ENCODE results near the gene ANKMY1. TPM values are rescaled to one million over a fixed set of nuclear protein-coding genes. Genes with fewer than 3 reads are reported as not detected.

ANKMY1 gene
- total RNA-seq, 1 experiment from 2014 or later, result 8.2 TPM

DNA sequence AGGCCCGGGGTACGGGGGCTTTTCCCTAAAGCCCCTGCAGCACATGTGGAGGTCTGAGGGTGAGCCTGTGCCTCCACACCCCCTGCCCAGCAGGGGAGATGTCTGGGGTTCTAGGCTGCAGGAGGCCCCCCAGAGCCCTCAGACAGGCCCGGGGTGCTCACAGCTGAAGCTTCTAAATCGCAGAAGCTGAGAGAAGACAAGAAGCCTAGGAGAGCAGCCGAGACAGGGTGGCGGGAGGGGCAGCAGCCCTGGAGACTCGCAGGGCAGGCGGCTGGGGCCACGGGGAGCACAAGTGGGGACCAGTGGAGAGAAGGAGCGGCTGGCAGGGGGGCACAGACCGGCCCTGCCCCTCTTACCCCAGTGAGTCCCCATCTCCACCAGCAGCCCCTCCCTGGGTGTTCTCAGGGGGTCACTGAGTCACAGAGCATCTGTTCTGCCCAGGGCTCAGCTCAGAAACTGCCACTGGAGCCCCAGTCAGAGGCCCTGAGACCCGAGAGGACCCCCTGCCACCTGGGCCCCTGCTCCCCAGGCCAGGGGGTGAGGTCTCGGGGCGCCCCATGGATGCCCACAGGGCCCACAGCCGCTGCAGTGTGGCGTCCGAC lies 96.2 kb downstream of the ANKMY1 start:
- no peak for DNase-seq (ENCODE audit: low read depth)

DNA sequence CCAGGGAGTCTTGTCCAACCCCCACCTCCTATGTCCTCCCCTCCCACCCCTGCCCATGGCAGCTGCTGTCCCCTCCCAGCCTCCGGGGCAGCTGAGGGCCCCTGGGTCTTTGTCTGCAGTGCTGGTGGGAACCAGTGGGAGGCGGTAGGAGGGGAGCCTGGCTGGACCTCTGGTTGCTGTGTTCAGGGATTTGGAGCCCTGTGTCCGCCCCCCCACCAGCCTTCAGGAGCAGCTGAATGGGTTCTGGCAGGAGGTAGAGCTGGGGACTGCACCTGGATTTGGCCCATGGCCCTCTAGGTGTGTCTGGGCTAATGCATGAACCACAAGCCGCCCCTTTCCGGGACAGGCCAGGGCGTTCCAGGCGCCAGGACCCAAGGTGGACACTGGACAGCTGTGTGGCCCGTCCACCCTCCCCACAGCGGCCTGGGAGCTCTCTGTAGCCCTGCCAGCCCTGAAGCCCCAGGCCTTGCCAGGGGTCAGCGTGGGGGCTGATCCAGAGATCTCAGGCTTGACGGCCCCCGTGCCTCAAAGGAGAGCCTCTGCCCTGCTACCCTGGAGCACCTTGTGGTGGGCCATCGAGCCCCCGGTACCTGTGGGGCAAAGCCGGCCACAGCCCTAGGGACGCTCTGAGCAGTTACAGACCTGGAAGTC lies 96.9 kb downstream of the ANKMY1 start:
- no peak for DNase-seq (ENCODE audit: low read depth)

DNA sequence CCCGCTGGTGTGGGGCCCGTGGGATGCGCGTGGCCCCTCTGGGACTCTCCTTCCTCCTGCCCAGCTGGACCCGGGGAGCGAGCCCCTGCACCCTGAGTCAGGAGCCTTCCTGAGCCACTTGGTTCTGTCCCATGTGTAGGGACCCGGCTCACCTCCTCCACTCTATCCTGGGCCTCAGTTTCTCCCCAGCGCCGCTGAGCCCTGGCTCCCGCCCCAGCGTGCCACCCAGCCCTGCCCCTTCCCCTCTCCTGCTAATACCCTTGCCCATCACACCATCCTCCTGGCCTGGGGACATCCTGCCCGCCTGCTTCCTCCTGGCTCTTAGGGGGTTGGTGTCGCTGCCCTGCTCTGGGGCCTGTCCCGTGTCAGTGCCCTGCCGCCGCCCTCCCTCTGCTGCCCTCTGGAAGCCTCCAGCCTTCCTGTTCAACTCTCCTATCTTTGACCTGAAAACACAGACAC lies 97.5 kb downstream of the ANKMY1 start:
- no peak for DNase-seq (ENCODE audit: low read depth)

DNA sequence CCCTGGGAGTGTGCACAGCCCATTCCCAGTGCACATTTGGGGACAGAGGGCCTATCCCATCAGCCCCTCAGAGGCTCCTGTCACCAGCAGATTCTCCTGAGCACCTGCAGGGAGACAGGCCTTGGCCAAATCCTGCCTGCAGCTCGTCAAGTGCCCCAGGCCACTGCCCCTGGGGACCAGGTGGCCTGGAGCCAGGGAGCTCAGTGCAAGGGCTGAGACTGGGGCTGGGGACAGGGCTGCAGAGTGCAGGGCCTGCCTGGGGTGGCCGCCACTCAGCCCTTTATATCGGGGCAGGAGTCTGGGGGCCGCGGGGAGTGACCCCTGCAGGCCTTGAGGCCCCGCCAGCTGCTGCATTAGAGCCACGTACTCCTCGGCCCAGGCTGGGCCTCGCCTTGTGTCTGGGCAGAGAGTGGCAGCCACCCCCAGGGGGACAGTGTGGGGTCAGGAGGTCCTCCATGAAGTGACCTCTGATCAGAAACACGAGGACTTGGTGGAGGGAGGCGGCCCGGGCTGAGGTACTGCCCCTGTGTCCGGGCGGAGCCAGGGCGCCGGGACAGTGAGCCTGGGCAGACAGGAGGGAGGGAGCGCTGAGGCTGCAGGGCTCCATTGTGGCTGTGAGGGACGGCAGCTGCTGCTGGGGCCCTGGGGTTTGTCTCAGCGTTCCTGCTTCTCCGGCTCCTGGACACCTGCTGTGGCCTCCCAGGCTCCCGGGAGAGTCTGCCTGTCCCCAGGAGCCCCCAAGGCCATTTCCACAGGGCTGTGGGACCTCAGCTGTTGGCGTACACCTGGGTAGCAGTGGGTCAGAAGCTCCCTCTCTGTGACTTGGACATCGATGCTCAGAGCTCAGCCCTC lies 98.2 kb downstream of the ANKMY1 start:
- DNase-seq (ENCODE audit: low read depth), result peak; percentile 41

GRCh38 chr2:240458900-240459391 lies 98.8 kb downstream of the ANKMY1 start:
- DNase-seq (ENCODE audit: low read depth), result no peak

DNA sequence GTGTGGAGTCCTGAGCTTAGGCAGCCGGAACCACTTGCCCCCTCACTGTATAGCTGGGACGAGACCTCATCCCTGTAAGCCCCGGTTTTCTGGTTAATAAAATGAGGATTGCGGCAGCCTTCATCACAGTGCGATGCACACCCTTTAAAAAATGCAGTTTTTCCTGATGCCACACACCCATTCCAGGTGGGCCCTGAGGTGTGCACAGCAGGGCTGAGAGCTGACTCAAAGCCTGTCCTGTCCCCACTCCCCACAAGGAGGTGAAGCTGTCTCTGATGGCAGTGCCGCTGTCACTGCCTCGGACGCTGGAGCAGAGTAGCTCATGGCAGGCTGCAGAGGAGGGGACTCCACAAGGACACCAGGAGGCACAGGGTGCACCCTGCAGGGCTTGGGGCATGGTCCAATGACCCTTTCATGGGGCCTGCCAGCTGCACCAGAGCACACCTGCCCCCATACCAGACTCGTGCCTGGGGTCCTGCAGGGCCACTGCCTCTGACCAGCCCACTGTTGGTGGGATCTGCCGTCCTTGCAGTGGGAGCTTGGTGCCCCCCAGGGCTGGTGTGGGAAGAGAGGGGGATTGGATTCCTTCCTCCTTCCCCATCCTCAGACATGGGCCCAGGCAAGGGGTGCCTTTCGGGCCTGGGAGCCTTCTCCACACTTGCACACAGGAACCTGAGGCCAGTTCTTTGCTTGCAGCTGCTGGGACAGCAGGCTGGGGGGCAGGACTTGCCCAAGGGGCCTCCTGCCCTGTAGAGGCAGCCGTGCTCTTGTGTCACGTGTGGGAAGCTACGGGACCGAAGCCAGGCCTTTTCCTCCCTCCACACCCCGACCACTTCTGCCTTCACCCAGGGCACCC lies 99.5 kb downstream of the ANKMY1 start:
- no peak for DNase-seq (ENCODE audit: low read depth)

DNA sequence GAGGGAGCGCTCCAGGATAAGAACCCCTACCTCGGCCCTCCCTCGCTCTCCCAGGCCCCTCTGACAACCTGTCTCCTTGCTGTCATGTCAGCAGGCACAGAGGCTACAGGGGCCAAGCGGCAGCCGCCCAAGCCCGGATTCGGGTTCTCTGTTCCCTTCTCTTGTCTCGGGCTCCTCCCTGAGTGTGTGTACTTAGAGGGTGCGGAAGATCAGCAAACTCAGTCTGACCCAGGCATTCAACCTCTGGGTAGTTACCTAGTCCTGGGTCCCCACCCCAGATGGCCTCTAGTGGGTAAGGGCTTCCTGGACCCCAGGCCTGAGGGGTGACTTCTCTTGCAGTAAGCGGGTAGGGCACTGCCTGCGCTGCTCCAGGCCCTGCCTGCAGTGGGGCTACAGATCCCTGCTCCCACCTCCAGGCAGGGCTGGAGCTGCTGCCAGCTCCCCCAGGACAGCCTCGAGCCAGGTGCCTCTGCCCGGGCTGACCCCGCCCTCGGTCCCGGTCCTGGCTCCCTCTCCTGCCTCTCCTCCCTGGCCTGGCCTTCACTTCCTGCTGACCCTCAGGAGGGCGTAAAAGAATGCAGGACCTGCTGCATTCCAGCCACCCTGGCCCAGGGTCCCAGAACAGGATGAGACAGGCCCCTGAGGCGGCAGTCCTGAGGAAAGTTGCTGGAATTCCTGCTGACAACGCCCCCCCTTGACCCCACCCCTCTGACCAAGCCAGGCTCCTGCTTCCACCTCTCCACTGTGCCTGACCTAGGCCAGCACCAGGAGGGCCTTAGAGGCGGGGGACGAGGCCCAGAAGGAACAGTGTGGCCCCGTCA lies 100.4 kb downstream of the ANKMY1 start:
- no peak for DNase-seq (ENCODE audit: low read depth)

DNA sequence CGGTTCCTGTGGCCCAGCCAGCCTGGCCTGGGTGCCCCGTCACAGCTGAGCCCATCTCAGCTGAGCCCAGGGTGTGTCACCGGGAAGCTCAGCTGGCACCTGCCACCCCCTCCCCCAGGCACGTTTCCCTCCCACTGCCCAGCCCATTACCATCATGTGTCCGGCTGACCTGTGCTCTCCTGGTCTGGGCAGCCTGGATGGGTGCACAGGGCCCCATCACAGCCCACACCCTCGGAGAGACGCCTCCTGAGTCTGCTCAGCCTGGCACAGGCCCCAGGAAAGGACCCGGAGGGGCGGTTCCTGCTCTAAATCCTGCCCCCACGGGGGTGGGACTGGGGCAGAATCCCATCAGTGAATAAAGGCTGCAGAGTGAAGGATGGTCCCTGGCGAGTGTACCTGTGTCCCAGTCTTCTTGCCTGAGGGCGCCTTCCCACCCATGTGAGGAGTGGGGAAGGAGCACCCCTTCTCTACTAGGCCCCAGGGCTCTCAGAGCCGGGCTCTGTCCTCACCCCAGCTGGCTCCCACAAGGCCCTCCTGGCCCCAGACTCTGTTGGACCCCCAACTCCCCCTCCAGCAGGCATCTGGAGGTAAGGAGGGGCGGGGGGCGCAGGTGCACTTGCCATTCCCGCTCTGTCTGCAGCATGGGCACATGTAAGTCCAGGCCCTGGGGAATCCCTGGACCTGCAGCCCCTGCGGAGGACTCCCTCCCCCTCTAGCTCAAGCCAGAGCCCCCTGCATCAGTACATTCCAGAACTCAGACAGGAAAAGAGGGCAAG lies 101.2 kb downstream of the ANKMY1 start:
- DNase-seq (ENCODE audit: low read depth), result no peak

DNA sequence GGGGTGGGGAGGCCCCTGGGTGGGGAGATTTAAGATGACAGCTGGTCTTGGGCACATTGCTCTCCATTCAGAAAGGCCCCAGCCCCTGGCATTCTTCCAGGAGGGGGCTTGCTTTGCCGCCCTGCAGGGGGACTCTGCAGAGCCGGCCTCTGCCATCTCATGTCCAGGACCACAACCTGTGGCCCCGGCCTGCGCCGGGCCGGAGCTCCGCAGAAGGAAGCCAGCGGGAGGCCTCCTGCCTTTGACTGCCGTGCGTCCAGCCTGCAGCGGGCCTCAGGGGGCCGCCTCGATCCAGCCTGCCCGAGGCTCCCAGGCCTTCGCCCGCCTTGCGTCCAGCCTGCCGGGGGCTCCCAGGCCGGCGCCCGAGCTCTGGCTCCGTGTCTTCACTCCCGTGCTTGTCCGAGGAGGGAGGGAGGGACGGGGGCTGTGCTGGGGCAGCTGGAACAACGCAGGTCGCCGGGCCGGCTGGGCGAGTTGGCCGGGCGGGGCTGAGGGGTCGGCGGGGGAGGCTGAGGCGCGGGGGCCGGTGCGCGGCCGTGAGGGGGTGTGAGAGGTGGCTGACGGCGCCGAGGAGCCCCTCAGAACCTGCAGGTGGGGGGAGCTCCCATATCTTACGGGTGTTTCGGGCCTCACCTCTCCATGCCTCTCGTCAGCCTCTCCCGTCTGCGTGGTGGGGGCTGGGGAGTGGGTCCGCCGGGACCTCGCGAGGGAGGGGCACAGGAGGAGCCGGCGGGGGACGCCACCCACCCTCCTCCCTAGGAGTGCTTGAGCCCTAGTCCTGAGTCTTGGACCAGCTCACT lies 101.9 kb downstream of the ANKMY1 start:
- DNase-seq (ENCODE audit: low read depth), result no peak

DNA sequence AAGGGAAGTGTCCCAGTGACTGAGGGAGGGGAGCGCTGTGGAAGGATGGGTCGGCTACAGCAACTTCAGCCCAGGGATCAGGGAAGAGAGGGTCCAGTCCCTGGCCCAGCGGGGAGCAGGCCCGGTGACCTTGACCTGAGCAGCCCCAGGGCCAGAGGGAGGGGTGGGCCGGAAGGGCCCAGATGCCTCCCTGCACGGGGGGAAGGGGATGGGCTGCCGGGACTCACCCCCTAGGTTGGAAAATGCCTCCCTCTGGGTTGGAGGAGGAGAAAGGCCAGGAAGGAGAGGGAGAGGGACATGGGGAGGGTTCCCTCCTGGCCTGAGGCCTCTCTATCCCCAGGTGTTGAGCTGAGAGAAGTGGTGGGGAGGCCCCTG lies 102.5 kb downstream of the ANKMY1 start:
- no peak for DNase-seq (ENCODE audit: low read depth)

DNA sequence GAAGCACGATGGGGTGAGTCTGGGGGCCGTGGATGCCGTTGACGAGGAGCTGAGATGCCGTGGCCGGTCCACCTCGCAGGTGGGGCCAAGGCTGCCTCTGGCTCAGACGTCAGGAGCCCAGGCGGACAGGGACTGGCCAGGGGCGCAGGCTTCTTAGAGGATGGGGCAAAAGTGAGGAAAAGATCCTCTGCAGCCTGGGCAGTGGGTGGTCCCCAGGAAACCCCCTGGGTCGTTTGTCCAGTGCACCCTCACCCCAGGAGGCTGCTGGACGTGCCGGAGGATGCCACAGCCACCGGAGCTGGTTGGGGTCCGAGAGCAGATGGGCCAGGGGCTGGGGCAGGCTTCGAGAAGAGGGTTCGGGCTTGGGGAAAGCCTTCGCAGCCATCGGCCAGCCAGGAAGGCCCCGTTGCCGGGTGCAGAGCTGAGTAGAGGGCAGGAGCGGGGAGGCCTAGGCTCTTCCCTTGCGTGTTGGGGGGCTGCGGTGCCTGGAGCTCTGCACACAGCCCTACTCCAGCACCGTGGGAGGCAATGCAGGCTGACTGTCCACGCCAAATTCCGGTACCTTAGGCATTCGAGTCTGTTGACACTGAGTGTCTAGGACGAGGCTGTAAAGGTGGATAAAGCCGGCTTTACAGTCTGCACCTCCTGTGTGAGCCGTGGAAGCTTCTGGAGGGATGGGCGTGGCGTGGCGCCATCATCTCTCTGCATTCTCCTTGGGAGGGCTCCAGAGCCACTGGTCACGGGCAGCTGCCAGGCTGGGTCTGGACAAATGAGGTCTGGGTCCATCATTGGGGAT lies 103.5 kb downstream of the ANKMY1 start:
- DNase-seq (ENCODE audit: low read depth), result no peak

- no peak for DNase-seq (ENCODE audit: low read depth)
Observed at GRCh38 chr2:240453461-240454105, 104.2 kb downstream of the ANKMY1 start.

DNA sequence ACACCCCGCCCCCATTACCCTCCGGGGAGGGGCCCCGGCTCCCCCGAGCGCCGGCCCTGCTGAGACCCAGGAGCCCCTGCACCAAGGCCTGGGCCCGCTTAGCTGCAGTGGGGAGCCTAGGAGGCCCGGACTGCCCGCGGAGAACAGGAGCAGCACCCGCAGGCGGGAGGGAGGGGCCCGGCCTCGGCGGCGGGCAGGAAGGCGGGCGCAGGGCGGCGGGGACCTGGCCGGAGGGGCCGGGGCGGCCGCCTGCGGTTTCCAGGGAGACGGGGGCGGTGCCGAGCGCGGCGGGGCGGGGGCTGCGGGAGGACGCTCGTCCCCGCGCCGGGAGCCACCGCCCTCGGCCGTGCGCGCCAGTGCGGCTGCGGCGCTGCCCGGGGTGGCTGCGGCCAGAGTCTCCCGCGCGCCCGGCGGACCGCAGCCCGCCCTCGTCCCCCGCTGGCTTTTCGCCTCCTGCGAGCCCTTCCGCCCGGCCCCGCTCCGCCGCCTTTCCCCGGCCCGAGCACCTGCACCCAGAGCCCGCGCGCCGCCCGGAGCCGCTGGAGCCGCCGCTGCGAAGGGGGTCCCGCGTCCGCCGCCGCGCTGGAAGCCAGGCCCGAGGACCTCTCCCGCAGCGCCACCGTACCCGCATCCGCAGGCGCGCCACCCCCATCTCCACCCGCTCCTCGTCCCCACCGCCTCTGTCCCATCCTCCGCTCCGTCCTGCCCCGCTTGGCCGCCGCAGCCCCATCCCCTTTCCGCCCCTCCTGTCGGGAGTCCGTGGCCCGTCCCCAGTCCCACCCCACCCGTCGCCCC lies 105.1 kb downstream of the ANKMY1 start:
- no peak for DNase-seq (ENCODE audit: low read depth)

DNA sequence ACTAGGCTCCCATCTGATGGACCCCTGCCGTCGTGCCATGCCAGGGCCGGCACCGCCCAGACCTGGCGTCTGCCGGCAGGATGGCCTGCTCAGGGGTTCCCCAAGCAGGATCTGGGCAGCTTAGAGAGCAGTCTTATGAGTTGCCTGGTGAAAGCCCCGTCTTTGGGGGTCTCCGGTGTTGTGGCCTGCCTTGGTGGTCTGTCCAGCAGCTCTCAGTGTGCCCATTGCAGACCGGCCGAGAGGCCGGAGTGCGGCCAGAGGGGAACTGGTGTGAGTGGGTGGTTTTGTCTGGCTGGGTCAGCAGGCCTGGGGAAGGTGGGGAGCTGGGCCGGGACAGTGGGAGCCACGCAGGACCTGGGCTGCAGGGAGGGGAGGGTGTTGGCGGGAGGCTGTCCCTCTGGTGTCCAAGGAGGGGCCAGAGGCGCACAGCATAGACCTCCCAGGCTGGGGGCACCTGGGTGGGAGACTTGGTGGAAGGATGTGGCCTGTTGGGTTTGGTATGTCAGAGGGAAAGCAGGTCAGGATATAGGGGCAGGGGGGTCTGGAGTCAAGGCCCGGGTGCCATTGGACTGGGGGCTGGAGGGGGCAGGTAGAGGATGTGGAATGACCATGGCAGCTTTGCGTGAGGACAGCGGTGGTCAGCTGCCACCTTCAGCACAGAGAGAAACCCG lies 105.9 kb downstream of the ANKMY1 start:
- no peak for DNase-seq (ENCODE audit: low read depth)

DNA sequence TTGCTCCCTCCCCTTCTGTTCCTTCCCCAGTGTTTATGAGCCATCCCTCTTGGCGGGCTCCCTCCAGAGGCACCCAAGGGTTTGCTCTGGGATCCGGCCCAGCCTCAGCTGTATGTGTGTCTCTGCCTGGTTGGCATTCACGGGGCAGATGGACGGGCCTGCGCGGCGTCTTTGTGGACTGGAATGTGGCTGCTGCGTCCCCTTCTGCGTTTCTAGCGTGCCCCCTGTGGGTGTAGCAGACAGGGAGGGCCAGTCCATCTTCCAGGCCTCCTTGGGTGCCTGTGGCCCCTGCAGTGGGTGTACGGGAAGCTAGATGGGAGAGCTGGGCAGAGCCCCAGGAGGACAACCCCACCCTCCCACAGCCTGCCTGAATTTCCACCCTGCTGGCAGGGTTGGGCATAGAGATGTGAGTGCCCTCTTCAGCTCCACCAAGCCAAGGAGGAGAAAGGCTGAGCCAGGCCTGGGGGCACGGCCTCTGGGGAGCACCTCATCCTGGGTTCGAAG lies 106.6 kb downstream of the ANKMY1 start:
- no peak for DNase-seq (ENCODE audit: low read depth)

DNA sequence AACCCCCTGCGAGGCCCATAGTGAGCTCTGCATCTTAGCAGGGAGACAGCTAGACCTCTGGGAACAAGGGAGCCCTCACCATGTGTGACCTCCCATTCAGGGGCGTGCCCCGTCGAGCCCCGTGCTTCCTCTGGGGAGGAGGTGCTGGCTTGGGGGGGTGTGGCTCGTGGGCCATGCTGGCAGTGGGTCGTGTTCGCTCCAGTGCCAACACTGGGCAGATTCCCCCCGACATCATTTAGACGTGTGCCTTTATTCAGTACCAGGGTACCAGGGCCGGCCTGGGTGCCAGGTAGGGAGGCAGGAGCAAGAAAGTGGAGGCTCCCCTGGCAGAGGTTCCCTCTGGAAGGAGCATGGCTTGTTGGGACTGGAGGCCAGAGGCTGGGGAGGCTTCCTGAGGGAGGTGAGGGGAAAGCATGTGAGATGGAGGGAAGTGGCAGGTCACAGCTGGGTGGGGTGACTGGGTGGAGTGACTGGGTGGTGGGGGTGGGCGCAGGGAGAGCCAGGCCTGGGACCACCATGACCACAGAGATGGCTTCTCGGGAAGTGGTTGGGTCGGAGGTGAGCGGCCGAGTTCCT lies 107.2 kb downstream of the ANKMY1 start:
- DNase-seq (ENCODE audit: low read depth), result no peak

Data from LHCN-M2 (cell line).